ENCODE data around the gene SSC4D. TPM values are rescaled to one million over a fixed set of nuclear protein-coding genes. Genes with fewer than 3 reads are reported as not detected.

The SSC4D gene
- total and polyA plus RNA-seq, 2 donors from 2014 or later = 2.1 to 12.9 TPM

GRCh38 chr7:76394957-76395356, 14.5 kb downstream of the SSC4D start:
- Histone ChIP-seq H3K4me3 (ENCODE audit: low read length in 3 of 3) (no peak overlapping the region), H3K27ac (ENCODE audit: low read depth in 2 of 2, low read length in 2 of 2) (no peak overlapping the region), H3K9ac (ENCODE audit: low read length in 3 of 3) (no peak overlapping the region), H3K36me3 (ENCODE audit: control insufficient read depth in 2 of 3, insufficient read depth in 3 of 3, low read length in 3 of 3) (no peaks in the 10 kb centered on the region), H3K9me3 (ENCODE audit: control insufficient read depth in 2 of 3, insufficient read depth in 1 of 3, low read length in 3 of 3) (no peaks in the 10 kb centered on the region), H3K27me3 (ENCODE audit: control insufficient read depth, insufficient read depth, low read length) (no peaks in the 10 kb centered on the region), H3K4me1 (ENCODE audit: control insufficient read depth in 2 of 3, insufficient read depth in 2 of 3, low read depth in 1 of 3, low read length in 3 of 3) (peaks cover 0 to 18% (median 10%) of the 10 kb centered on the region in 3 donors)
- intact Hi-C loops (cut with DNase I) = no loop called here
- no peak for TF ChIP-seq CTCF (IDR thresholded peaks at IDR 0.05; ENCODE audit: borderline replicate concordance, extremely low read depth, insufficient read depth)
- FAIRE-seq (no peak), DNase-seq (no peak)

- peak overlapping the region; percentile 44 to 85 (median 67) for H3K9ac ChIP-seq (ENCODE audit: low read length in 3 of 3)
- peak; percentile 1 for TF ChIP-seq CTCF (IDR thresholded peaks at IDR 0.05; ENCODE audit: borderline replicate concordance, extremely low read depth, insufficient read depth)
- intact Hi-C loops (cut with DNase I) = no loop called here
- H3K4me3 ChIP-seq (ENCODE audit: low read length in 3 of 3) = peak overlapping the region; percentile 78 to 82 (median 82)
- H3K27ac ChIP-seq (ENCODE audit: low read depth in 2 of 2, low read length in 2 of 2) = peak overlapping the region; percentile 83 to 89
- FAIRE-seq (no peak), DNase-seq (peak; percentile 90 to 98 (median 96))
- H3K4me1 ChIP-seq (ENCODE audit: control insufficient read depth in 2 of 3, insufficient read depth in 2 of 3, low read depth in 1 of 3, low read length in 3 of 3) = peaks cover 0 to 18% (median 10%) of the 10 kb centered on the region in 3 donors
- no peaks in the 10 kb centered on the region for H3K27me3 ChIP-seq (ENCODE audit: control insufficient read depth, insufficient read depth, low read length)
- no peaks in the 10 kb centered on the region for H3K9me3 ChIP-seq (ENCODE audit: control insufficient read depth in 2 of 3, insufficient read depth in 1 of 3, low read length in 3 of 3)
- H3K36me3 ChIP-seq (ENCODE audit: control insufficient read depth in 2 of 3, insufficient read depth in 3 of 3, low read length in 3 of 3) = no peaks in the 10 kb centered on the region
These were observed 16.1 kb downstream of the SSC4D start for GRCh38 chr7:76393116-76394031.

GRCh38 chr7:76392531-76393115, 16.9 kb downstream of the SSC4D start:
- FAIRE-seq (no peak), DNase-seq (peak in 1 of 5 donors; percentile 17)
- Histone ChIP-seq H3K4me1 (ENCODE audit: control insufficient read depth in 2 of 3, insufficient read depth in 2 of 3, low read depth in 1 of 3, low read length in 3 of 3) (peaks cover 0 to 16% (median 10%) of the 10 kb centered on the region in 3 donors), H3K27ac (ENCODE audit: low read depth in 2 of 2, low read length in 2 of 2) (peak overlapping the region; percentile 74 to 78), H3K36me3 (ENCODE audit: control insufficient read depth in 2 of 3, insufficient read depth in 3 of 3, low read length in 3 of 3) (no peaks in the 10 kb centered on the region), H3K27me3 (ENCODE audit: control insufficient read depth, insufficient read depth, low read length) (no peaks in the 10 kb centered on the region), H3K9ac (ENCODE audit: low read length in 3 of 3) (peak overlapping the region; percentile 44 to 67 (median 45)), H3K9me3 (ENCODE audit: control insufficient read depth in 2 of 3, insufficient read depth in 1 of 3, low read length in 3 of 3) (no peaks in the 10 kb centered on the region), H3K4me3 (ENCODE audit: low read length in 3 of 3) (peak overlapping the region; percentile 74 to 82 (median 78))
- no peak for TF ChIP-seq CTCF (IDR thresholded peaks at IDR 0.05; ENCODE audit: borderline replicate concordance, extremely low read depth, insufficient read depth)
- intact Hi-C loops (cut with DNase I) = no loop called here
